GOT3 (cell line): Measurements from ENCODE around the gene EGFR.

Experiments
- DNase-seq: peaks from one replicate; lab custom pipeline; 2025; ENCODE audit warnings: mixed read lengths; lab: John Stamatoyannopoulos, UW

Gene EGFR

GRCh38 chr7:55172161-55172560 is 153.3 kb downstream of the EGFR start:
- no peak for DNase-seq

GRCh38 chr7:55172881-55173609 is 154.2 kb downstream of the EGFR start:
- DNase-seq = no peak

- DNase-seq = no peak
Measured at GRCh38 chr7:55173671-55174070, 154.9 kb downstream of the EGFR start.

GRCh38 chr7:55174456-55174855 is 155.6 kb downstream of the EGFR start:
- DNase-seq = no peak

- no peak for DNase-seq
Measured at GRCh38 chr7:55174856-55175255, 156.0 kb downstream of the EGFR start.

- DNase-seq = no peak
Measured at GRCh38 chr7:55177068-55177530, 158.3 kb downstream of the EGFR start.

GRCh38 chr7:55177589-55178261 is 158.9 kb downstream of the EGFR start:
- no peak for DNase-seq

- no peak for DNase-seq
Measured at GRCh38 chr7:55178292-55178862, 159.6 kb downstream of the EGFR start.

GRCh38 chr7:55178863-55179773 is 160.3 kb downstream of the EGFR start:
- DNase-seq = no peak

- no peak for DNase-seq
Measured at GRCh38 chr7:55179931-55180682, 161.3 kb downstream of the EGFR start.

GRCh38 chr7:55180963-55181542 is 162.2 kb downstream of the EGFR start:
- no peak for DNase-seq

- DNase-seq = no peak
Measured at GRCh38 chr7:55181762-55182161, 162.9 kb downstream of the EGFR start.

- DNase-seq = no peak
Measured at GRCh38 chr7:55183897-55184296, 165.1 kb downstream of the EGFR start.

GRCh38 chr7:55185321-55185802 is 166.5 kb downstream of the EGFR start:
- DNase-seq = no peak

GRCh38 chr7:55185941-55186609 is 167.3 kb downstream of the EGFR start:
- peak; percentile 82 for DNase-seq

GRCh38 chr7:55187701-55188491 is 169.1 kb downstream of the EGFR start:
- DNase-seq = no peak

GRCh38 chr7:55188590-55189138 is 169.8 kb downstream of the EGFR start:
- no peak for DNase-seq

- DNase-seq = no peak
Measured at GRCh38 chr7:55189146-55189766, 170.4 kb downstream of the EGFR start.
